ENCODE measurements around the gene AHRR. TPM values are rescaled to one million over a fixed set of nuclear protein-coding genes. Genes with fewer than 3 reads are reported as not detected.

The AHRR gene
- total RNA-seq, 1 donor from 2014 or later: 5.1 TPM

DNA sequence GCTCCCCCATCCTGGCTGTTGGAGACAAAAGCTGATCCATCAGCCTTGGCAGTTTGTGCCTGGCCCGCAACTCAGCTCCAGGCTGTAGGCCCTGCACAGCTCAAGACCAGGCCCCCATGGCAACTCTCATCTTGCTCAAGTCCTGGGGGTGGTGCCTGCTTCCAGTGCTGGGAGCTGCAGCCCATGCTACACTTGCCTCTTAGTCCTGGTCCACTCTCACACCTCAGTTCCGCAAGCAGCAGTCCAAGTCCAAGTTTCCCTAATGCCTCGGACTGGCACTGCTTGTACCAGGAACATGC is 14.2 kb downstream of the AHRR start:
- no peak for ATAC-seq
- intact Hi-C loops (cut with DNase I): no loop called here
- no peak for DNase-seq (ENCODE audit: low spot score)

DNA sequence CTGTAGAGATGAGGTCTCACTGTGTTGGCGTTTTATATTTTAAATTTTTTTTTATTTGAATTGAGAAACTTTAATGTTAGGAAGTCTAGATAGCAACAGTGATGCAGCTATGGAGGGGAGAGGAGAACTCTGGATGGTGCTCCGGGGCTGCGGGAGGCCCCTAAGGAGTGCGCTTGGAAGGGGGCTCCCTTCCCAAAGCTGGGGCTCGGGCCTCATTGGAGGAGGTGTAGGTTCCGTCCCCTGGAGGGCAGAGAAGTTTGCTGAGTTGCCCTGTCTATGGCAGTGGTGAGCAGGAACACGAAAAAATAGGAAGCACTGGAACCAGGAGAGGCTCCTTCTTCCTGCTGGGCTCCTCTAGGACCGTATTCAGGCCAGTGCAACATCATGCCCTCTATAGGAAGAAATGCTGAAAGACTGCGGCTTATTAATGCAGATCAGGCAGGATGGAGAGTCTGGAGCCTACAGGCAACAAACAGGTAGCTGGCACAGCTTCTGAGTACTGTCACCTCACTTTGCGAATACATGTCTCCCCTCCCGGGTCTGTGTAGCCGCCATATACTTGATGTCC is 16.1 kb downstream of the AHRR start:
- no peak for DNase-seq (ENCODE audit: low spot score)
- intact Hi-C loops (cut with DNase I): no loop called here
- ATAC-seq: no peak

DNA sequence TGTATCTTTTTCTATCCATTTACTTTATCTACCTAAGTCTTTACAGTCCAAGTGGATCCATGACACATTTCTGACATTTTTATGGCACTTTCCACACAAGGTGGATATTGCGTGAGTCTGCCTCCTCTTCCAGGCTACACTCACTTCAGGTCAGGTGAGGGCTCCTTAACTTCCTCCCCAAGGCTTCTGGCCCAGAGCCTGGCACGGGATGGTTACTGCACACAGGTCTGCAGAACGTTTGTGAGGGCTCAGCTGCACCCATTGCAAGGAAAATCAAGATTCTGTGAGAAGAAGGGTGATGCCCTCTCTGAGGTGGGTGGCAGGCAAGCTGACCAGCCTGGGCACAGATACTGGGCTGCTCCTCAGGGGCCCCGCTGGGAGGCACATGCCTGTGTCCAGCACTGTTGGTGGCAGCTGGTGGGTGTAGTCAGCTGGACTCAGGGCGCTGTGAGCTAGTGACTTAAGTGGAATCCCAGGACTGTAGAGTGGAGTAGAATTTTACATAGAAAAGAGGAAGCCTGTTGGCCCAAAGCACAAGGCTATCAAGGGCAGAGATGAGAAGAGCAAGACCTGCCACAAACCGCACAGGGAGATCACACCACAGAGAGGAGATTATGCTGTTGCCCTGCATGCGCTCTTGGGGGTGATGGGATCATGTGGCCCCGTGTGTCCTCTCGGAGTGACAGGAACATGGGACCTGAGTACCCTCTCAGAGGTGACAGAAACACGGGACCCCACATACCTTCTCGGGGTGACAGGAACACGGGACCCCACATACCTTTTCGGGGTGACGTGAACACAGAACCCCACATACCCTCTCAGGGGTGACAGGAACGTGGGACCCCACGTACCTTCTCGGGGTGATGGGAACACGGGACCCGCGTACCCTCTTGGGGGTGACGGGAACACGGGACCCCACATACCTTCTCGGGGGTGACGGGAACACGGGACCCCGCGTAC is 21.3 kb downstream of the AHRR start:
- ATAC-seq (no peak), DNase-seq (ENCODE audit: low spot score) (no peak)
- intact Hi-C loops (cut with DNase I): no loop called here

DNA sequence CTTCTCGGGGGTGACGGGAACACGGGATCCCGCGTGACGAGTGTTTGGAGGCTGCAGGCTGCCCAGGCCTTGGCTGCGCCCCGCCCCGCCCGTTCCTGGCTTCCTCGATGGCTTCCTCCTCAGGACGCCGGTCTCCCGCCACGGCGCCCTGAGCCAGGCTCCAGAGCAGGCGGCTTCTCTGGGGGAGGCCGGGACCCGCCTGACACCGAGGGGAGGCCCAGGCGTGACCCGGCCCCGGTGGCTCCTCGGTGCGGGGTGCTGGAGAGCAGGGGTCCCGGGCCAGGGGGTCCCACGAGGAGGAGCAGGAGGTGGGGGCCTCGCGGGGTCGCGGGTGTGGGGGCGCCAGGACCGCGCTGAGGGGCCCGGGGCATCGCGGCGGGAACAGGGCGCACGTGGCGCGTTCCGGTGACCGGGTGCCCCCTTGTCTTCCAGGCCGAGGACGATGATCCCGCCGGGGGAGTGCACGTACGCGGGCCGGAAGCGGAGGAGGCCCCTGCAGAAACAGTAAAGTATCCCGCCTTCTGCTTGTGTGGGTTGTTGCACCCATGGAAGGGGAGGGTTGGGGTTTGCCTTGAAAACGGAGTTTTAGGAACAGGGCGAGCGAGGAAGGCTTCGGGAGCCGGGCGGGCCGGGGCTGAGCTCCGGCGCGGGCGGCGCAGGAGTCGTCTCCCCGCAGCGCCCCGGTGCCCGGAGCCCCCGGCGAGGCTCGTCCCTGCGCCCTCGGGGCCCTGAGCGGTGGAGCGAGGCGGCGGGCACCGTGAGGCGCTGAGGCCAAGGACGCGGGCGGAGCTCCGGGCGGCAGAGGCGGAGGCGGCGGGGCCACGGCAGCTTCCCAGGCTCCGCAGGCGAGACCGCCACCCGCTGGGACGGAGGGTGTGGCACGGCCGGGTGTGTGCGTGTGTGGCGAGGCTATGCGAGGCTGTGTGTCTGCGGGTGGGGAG is 22.2 kb downstream of the AHRR start:
- peak; percentile 62 for ATAC-seq
- intact Hi-C loops (cut with DNase I): no loop called here
- DNase-seq (ENCODE audit: low spot score): no peak

DNA sequence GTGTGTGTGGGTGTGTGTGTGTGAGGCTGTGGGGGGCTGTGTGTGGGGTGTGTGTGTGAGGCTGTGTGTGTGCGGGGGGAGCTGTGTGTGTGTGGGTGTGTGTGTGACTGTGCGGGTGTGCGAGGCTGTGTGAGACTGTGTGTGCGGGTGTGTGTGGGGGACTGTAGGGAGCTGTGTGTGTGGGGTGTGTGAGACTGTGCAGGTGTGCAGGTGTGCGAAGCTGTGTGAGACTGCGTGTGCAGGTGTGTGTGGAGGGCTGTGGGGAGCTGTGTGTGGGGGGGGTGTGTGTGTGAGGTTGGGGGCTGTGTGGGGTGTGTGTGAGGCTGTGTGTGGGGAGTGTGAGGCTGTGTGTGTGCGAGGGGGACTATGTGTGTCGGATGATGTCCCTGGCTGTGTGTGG is 23.2 kb downstream of the AHRR start:
- DNase-seq (ENCODE audit: low spot score): no peak
- no peak for ATAC-seq
- intact Hi-C loops (cut with DNase I): no loop called here

DNA sequence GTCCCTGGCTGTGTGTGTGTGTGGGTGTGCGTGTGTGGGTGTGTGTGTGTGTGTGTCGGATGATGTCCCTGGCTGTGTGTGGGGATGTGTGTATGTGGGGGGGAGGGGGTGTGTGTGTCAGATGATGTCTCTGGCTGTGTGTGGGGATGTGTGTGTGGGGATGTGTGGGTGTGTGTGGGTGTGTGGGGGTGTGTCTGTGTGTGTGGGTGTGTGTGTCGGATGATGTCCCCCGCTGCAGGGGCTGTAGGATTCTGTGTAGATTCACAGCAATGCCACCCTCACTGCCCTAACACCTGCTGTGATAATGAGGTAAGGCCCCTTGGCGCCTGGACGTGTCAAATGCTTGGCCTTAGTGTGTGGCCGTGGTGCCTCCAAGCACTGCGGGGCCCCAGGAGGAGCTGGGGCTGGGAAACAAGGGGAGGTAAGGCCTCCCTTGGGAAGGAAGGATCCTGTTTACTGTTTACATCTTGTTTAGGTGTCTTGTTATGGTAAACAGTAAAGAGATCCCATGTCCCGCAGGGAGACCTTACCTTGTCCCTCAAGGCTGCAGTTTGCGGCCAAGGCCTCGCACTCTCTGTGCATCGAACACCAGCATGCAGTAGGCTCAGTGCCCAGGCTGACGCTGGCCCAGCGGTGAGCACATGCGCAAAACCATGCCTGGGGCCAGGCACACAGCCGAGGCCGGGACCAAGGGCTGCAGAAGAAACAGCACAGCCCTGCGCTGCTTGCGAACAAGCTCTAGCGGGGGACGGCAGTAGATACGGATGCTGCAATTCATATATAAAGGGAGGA is 24.1 kb downstream of the AHRR start:
- DNase-seq (ENCODE audit: low spot score) (no peak), ATAC-seq (peak; percentile 56)
- intact Hi-C loops (cut with DNase I): no loop called here

DNA sequence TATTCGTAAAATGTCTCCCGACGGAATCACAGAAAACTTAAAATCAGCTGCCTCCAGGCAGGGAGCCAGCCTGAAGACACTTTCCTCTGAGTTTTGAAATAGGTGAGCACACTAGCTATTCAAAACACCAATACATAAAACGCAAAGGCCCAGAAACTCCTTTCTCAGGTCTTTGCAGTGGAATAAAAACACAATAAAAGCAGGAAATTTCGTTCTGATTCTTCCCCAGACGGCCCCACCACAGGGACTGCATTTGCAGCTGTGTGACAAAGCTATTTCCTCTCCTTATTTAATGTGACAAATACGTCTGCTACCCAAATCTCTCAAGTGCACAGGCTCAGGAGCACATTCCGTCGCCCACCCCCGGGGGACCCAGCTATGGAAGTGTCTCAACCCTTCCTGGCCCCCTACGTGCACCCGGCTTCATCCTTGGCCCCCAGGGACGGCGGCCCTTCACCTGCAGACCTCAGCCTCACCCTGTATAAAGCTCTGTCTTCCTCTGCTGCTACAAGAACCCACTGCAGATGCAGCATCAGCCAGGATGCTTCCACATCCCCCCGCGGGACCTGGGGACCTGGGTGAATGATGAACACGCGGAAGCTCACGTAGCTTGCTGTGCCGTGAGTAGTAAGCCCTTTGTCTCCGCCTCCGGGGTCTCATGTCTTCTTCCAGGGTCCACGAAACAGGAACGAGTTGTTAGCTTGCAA is 24.9 kb downstream of the AHRR start:
- ATAC-seq: no peak
- DNase-seq (ENCODE audit: low spot score): no peak
- intact Hi-C loops (cut with DNase I): no loop called here

DNA sequence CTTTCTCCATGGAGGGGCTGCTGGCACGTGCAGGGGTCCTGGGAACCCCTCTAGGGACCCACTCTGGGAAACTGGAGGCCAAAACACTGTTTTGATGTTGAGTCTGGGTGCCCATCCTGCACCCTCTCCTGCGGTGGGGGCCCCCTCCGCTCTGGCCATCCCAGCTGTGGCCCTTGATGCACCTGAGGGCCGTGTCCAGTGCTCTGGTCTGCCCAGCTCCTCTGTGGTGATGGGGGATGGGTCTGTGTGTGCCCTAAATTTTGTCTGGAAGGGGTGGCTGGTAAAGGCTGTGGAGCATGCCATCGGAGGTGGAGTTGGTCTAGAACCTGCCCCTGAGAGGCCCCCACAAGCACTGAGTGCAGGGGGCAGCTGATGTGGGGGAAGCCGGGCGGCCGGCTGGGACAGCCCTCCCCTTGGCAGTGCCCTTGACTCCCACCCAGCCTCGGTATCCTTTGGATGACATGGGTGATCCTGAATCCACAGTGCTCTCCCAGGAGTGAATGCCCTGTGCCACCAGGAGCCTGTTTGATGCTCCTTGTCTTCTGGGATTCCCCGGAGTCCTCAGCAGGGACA is 26.3 kb downstream of the AHRR start:
- intact Hi-C loops (cut with DNase I): no loop called here
- no peak for ATAC-seq

DNA sequence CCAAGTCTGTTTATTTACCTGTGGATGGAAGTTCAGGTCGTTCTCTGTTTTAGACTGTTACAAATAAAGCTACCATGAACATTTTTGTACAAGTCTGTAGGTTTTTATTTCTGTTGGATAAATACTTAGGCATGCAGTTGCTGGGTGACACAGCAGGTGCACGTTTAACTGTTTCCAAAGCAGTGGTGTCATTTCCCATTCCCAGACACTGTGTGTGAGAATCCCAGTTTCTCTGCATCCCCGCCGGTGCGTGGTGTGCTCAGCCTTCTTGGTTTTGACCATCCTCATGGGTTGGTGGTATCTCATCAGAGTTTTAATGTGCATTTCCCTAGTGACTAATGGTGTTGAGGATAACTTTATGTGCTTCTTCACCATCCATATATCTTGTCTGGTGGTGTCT is 27.2 kb downstream of the AHRR start:
- DNase-seq (ENCODE audit: low spot score): no peak
- ATAC-seq: no peak
- intact Hi-C loops (cut with DNase I): no loop called here

More for the DNA sequence above, 26.3 kb downstream of the AHRR start:
- DNase-seq (ENCODE audit: low spot score): no peak

DNA sequence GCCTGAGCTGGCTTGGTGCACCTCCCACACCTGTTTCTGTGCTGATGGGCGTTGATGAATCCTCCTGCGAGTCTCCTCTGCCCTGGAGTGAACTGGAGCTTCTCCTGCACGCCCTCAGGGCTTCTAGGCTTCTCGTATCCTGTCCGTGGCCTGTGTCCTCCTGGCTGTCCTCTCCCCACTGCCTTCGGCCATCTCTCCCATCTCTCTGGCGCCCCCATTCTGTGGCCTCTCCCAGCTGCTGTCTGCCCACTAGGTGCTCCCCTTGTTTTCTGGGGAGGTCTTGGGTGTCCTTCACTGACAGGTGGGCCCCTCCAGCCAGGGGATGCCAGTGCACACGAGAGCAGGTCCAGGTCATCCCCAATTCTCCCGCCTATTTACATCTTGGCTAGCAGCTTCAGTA is 28.8 kb downstream of the AHRR start:
- intact Hi-C loops (cut with DNase I): no loop called here
- DNase-seq (ENCODE audit: low spot score) (no peak), ATAC-seq (no peak)

DNA sequence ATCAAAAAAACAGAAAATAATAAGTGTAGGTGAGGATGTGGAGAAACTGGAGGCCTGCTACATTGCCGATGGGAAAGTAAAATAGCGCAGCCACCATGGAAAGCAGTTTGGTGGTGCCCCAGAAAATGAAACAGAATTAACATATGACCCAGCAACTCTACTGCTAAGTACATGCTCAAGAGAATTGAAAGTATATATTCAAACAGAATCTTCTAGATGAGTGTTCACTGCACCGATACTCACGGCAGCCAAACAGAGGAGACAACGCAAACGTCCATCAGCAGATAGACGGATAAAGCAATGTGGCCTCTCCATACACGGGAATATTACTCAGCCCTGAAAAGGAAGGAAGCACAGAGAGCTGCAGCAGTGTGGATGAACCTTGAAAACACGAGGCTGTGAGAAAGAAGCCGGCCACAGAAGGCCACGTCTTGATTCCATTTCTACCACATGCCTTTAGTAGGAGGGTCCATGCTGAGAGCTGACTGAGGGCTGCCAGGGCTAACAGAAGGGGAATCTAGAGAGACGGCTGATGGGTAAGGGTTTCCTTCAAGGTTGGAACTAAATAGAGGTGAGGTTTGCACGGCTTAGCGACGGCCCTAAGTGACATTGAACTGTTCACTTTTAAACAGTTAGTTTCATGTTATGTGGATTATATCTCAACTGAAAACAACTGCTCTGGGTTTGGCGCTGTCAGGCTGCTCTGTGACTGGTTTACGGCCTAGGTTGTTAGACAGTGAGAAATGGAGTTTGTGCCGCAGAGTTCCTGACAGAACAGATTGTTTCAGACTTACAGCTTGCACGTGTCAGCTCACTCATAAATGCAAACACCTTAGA is 29.8 kb downstream of the AHRR start:
- ATAC-seq (no peak), DNase-seq (ENCODE audit: low spot score) (no peak)
- intact Hi-C loops (cut with DNase I): no loop called here

DNA sequence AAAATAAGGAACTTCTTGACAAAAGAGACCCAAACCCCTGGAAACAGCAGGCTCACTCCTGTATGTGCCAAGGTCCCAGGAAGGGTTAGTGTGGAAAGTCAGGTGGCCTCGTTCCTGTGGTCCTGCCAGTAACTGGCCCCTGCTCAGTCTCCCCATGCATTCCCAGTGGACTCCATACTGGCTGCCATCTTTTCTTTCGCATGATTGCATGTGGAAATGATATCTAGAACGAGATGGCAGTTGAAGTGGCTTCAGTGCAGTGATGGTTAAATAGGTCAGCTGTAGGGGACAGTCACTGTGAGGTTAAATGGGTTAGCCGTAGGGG is 30.4 kb downstream of the AHRR start:
- ATAC-seq (no peak), DNase-seq (ENCODE audit: low spot score) (no peak)
- intact Hi-C loops (cut with DNase I): no loop called here

DNA sequence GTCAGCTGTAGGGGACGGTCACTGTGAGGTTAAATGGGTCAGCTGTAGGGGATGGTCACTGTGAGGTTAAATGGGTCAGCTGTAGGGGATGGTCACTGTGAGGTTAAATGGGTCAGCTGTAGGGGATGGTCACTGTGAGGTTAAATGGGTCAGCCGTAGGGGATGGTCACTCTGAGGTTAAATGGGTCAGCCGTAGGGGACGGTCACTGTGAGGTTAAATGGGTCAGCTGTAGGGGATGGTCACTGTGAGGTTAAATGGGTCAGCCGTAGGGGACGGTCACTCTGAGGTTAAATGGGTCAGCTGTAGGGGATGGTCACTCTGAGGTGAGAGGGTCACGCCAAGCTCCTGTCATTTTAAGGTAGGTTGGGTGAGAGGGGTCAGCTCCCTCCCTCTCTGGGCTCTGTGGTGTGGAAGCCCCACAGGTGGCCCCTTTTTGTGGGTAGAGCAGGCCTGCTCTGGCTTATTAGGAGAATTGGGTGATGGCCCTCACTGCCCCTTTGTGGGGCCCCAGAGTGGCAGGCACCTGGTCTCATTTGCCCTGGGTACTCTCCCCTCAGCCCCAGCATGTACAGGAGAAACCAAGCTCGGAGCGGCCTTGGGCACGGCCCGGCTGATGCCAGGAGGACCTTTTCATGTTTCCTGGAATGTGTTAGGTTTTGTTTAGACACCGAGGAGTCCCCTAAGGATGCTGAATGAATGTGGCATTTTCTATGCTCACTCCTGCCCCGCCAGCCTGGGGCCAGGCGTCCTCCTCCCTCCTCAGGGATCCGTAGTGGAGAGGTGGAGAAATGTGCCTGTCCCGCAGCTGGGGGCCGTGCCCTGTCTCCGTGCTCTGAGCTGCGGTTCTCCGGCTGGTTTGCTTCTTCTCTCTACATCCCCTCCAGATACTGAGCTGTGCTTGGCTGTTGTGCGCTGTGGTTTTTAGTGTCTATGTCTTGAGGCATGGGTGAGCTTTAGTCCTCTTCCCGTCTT is 31.4 kb downstream of the AHRR start:
- ATAC-seq (no peak), DNase-seq (ENCODE audit: low spot score) (no peak)
- intact Hi-C loops (cut with DNase I): no loop called here

DNA sequence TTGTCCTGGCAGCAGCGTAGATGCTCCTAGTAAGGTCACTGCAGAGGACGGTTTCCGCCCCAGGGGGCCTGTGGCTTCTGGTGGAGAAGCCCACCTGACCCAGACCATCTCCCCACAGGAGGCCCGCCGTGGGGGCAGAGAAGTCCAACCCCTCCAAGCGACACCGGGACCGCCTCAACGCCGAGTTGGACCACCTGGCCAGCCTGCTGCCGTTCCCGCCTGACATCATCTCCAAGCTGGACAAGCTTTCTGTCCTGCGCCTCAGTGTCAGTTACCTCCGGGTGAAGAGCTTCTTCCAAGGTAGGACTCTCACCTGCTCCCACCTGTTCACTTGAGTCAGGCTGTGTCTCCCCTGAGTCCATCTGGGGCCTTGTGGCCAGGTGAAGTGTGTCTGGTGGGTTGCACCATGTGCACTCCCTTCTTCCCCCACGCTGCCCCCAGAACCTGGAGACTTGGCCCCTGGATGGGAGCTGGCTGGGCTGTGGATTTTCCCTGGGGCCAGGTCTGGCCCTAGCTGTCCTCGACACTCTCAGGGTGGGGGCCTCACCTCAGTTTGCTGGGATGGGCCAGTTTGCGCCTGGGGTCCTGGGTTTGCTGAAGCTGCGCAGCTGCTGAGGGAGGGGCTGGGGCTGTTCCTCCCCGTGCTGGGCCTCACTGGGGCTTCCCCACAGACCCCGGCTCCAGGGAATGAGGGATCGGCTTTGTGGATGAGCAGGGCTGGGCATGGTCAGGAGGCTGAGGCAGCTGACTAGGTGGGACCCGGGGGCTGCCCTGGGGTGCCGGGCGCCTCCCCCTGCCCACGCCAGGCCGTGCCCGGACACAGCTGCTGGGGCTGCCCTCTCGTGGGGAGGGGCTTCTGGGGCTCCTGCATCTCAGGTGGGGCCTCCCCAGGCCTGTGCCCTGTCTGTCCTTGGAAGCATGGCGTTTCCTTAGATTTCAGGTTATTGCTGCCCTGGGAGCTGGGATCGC is 32.4 kb downstream of the AHRR start:
- intact Hi-C loops (cut with DNase I): no loop called here
- no peak for DNase-seq (ENCODE audit: low spot score)
- ATAC-seq: no peak

Data from sciatic nerve (tissue), 2 donors.